ENCODE data around the gene LRP6. TPM values are rescaled to one million over a fixed set of nuclear protein-coding genes. Genes with fewer than 3 reads are reported as not detected.

The LRP6 gene
- total and polyA plus RNA-seq, 12 donors: 3.5 to 31.9 (median 17.5) TPM

- no peak overlapping the region for H3K27ac ChIP-seq
- TF ChIP-seq POLR2A (IDR thresholded peaks at IDR 0.05): no peak
- TF ChIP-seq CTCF (IDR thresholded peaks at IDR 0.05): no peak
- no peaks in the 10 kb centered on the region for H3K36me3 ChIP-seq (replicated peaks in 1 of 2)
- WGBS, 4 donors: 91 to 97% (median 94%) methylated on average over 3 of the region's 3 CpGs
- H3K4me1 ChIP-seq (replicated peaks in 1 of 2): no peaks in the 10 kb centered on the region
- no peaks in the 10 kb centered on the region for H3K27me3 ChIP-seq
- intact Hi-C loops (cut with DNase I): no loop called here
- no peaks in the 10 kb centered on the region for H3K9me3 ChIP-seq (replicated peaks in 1 of 3)
- no peak overlapping the region for H3K4me3 ChIP-seq
- DNase-seq: no peak
Measured at GRCh38 chr12:12133259-12133658, 133.6 kb downstream of the LRP6 start.

- H3K4me1 ChIP-seq (replicated peaks in 1 of 2): no peaks in the 10 kb centered on the region
- peaks cover 0 to 22% of the 10 kb centered on the region in 2 donors for H3K36me3 ChIP-seq (replicated peaks in 1 of 2)
- H3K27ac ChIP-seq: no peak overlapping the region
- intact Hi-C loops (cut with DNase I): no loop called here
- H3K27me3 ChIP-seq: no peaks in the 10 kb centered on the region
- no peak overlapping the region for H3K4me3 ChIP-seq
- 74 to 87% (median 81%) methylated on average over 4 of the region's 4 CpGs for WGBS, 4 donors
- DNase-seq: no peak
- no peaks in the 10 kb centered on the region for H3K9me3 ChIP-seq (replicated peaks in 1 of 3)
- TF ChIP-seq POLR2A (IDR thresholded peaks at IDR 0.05) (no peak), CTCF (IDR thresholded peaks at IDR 0.05) (no peak)
Measured at GRCh38 chr12:12128670-12129069, 138.2 kb downstream of the LRP6 start.

- WGBS, 4 donors: 88 to 99% (median 94%) methylated on average over 2 of the region's 2 CpGs
- Histone ChIP-seq H3K27me3 (no peaks in the 10 kb centered on the region), H3K4me3 (no peak overlapping the region), H3K27ac (no peak overlapping the region), H3K4me1 (replicated peaks in 1 of 2) (no peaks in the 10 kb centered on the region), H3K36me3 (replicated peaks in 1 of 2) (peaks cover 0 to 23% of the 10 kb centered on the region in 2 donors), H3K9me3 (replicated peaks in 1 of 3) (no peaks in the 10 kb centered on the region)
- TF ChIP-seq POLR2A (IDR thresholded peaks at IDR 0.05) (no peak), CTCF (IDR thresholded peaks at IDR 0.05) (no peak)
- intact Hi-C loops (cut with DNase I): no loop called here
- no peak for DNase-seq
Measured at GRCh38 chr12:12127304-12127703, 139.5 kb downstream of the LRP6 start.

- Histone ChIP-seq H3K36me3 (replicated peaks in 1 of 2) (peaks cover 0 to 23% of the 10 kb centered on the region in 2 donors), H3K4me1 (replicated peaks in 1 of 2) (no peaks in the 10 kb centered on the region), H3K27ac (no peak overlapping the region), H3K4me3 (no peak overlapping the region), H3K9me3 (replicated peaks in 1 of 3) (no peaks in the 10 kb centered on the region), H3K27me3 (no peaks in the 10 kb centered on the region)
- intact Hi-C loops (cut with DNase I): no loop called here
- DNase-seq: no peak
- 90 to 96% (median 94%) methylated on average over 4 of the region's 4 CpGs for WGBS, 4 donors
- TF ChIP-seq POLR2A (IDR thresholded peaks at IDR 0.05): no peak
- TF ChIP-seq CTCF (IDR thresholded peaks at IDR 0.05): no peak
Measured at GRCh38 chr12:12126551-12126950, 140.3 kb downstream of the LRP6 start.

Data from adrenal gland (tissue), 12 donors.